GM12878 (cell line): ENCODE measurements around the gene CRX. TPM values are rescaled to one million over a fixed set of nuclear protein-coding genes. Genes with fewer than 3 reads are reported as not detected.
A peak's percentile ranks its signal among the peaks of the same experiment; 100 is the strongest.

Experiments used
- BRCA1 ChIP-seq: IDR thresholded peaks from 2 replicates; pipeline ENCODE4 v1.6.1; 2011; ENCODE audit warnings: low read depth, low read length, improper control_type of control experiment
- CBFB ChIP-seq: IDR thresholded peaks from 2 replicates; pipeline ENCODE4 v1.6.1; 2016; ENCODE audit warnings: antibody characterized with exemption, low read depth
- DPF2 ChIP-seq: fragments of 450-650 bp; IDR thresholded peaks from 2 replicates; pipeline ENCODE4 v1.6.1; 2017; ENCODE audit warnings: mild to moderate bottlenecking
- EGR1 ChIP-seq, 2 experiments: IDR thresholded peaks; 1 replicate in 1 of 2; 2 replicates in 1 of 2; pipeline ENCODE4 v1.6.1; 2011 to 2012; ENCODE audit warnings: low read depth in 2 of 2, low read length in 2 of 2, borderline replicate concordance in 1 of 2, mild to moderate bottlenecking in 1 of 2, moderate library complexity in 1 of 2
- FOS ChIP-seq: IDR thresholded peaks from 3 replicates; pipeline ENCODE4 v1.6.1; 2011; ENCODE audit warnings: borderline replicate concordance; ENCODE audit not compliant: insufficient read length; ENCODE audit errors: extremely low read depth
- HDAC6 ChIP-seq: fragments of 200-600 bp; sonication (generic); IDR thresholded peaks from one replicate; pipeline ENCODE4 v1.8.0; 2017; ENCODE audit warnings: antibody characterized with exemption; ENCODE audit not compliant: unreplicated experiment
- IKZF2 ChIP-seq, 2 experiments: fragments of 450-650 bp; IDR thresholded peaks; 2 replicates each; pipeline ENCODE4 v1.6.1; 2017; ENCODE audit warnings: mild to moderate bottlenecking in 2 of 2, moderate library complexity in 2 of 2
- IRF4 ChIP-seq: IDR thresholded peaks from 2 replicates; pipeline ENCODE4 v1.6.1; 2011; ENCODE audit warnings: low read depth, low read length
- LARP7 ChIP-seq: fragments of 450-650 bp; IDR thresholded peaks from 2 replicates; pipeline ENCODE4 v1.6.1; 2017; ENCODE audit warnings: mild to moderate bottlenecking
- MTA3 ChIP-seq: IDR thresholded peaks from 2 replicates; pipeline ENCODE4 v1.6.1; 2012; ENCODE audit warnings: low read length, inconsistent platforms, borderline replicate concordance
- NFXL1 ChIP-seq: fragments of 450-650 bp; IDR thresholded peaks from 2 replicates; pipeline ENCODE4 v1.6.1; 2017; ENCODE audit warnings: antibody characterized with exemption, mild to moderate bottlenecking, borderline replicate concordance
- NRF1 ChIP-seq: conservative IDR thresholded peaks from 2 replicates; pipeline ENCODE4 v1.6.1; 2011; ENCODE audit warnings: mild to moderate bottlenecking, low read depth, low read length, improper control_type of control experiment
- POLR2AphosphoS5 ChIP-seq: IDR thresholded peaks from 2 replicates; pipeline ENCODE4 v1.6.1; 2011; ENCODE audit warnings: mild to moderate bottlenecking, low read length, inconsistent platforms
- POU2F2 ChIP-seq: IDR thresholded peaks from 3 replicates; pipeline ENCODE4 v1.6.1; 2011; ENCODE audit warnings: low read depth, mild to moderate bottlenecking, low read length, borderline replicate concordance
- RFX5 ChIP-seq: IDR thresholded peaks from 2 replicates; pipeline ENCODE4 v1.6.1; 2011; ENCODE audit warnings: low read depth, low read length, improper control_type of control experiment
- SIN3A ChIP-seq: IDR thresholded peaks from 2 replicates; pipeline ENCODE4 v1.6.1; 2012; ENCODE audit warnings: low read depth, low read length, improper control_type of control experiment
- SIX5 ChIP-seq: IDR thresholded peaks from 2 replicates; pipeline ENCODE4 v1.6.1; 2011; ENCODE audit warnings: mild to moderate bottlenecking, low read depth, low read length, moderate library complexity; ENCODE audit not compliant: severe bottlenecking
- SP1 ChIP-seq: IDR thresholded peaks from one replicate; pipeline ENCODE4 v1.6.1; 2011; ENCODE audit warnings: low read depth, low read length
- SREBF1 ChIP-seq: IDR thresholded peaks from 2 replicates; pipeline ENCODE4 v1.6.1; 2012; ENCODE audit warnings: mild to moderate bottlenecking, low read length
- ZNF207 ChIP-seq: fragments of 450-650 bp; IDR thresholded peaks from 2 replicates; pipeline ENCODE4 v1.6.1; 2014; ENCODE audit warnings: antibody characterized with exemption, mild to moderate bottlenecking, borderline replicate concordance
- polyA plus RNA-seq, 11 experiments: library from polyadenylated mRNA; depleted of rRNA in 4 of 11; unstranded in 6 of 11; stranded (reverse) in 5 of 11; fragments of >200 nt; fragmentation: Nextera tagmentation in 4 of 11; fragmentation: Illumina TruSeq in 1 of 11; extraction: Ambion mirVana in 4 of 11; extraction: Trizol in 1 of 11; gene quantifications; 1 replicate in 1 of 11; 2 replicates in 10 of 11; pipeline versions ENCODE4 v1.2.1 to v1.2.3, GENCODE V29; 2011 to 2016; ENCODE audit warnings: inconsistent platforms in 2 of 11, missing spikeins in 2 of 11, low read depth in 1 of 11
- total RNA-seq, 4 experiments: library from RNA; depleted of rRNA in 3 of 4; stranded (reverse); fragments of >200 nt in 3 of 4; fragmentation: Illumina TruSeq in 1 of 4; extraction: Trizol in 1 of 4; gene quantifications; 2 replicates each; pipeline versions ENCODE4 v1.2.1 to v1.2.3, GENCODE V29; 2013 to 2021
- TF ChIP-seq, protein P1 (sequence below): IDR thresholded peaks from 2 replicates; pipeline ENCODE4 v1.6.1; 2012; ENCODE audit warnings: mild to moderate bottlenecking, low read depth, low read length
- TF ChIP-seq, protein P2 (sequence below): fragments of 450-650 bp; conservative IDR thresholded peaks from 2 replicates; pipeline ENCODE4 v1.6.1; 2017; ENCODE audit warnings: mild to moderate bottlenecking, moderate library complexity
- TF ChIP-seq, protein P3 (sequence below): fragments of 450-650 bp; IDR thresholded peaks from 2 replicates; pipeline ENCODE4 v1.6.1; 2017; ENCODE audit warnings: low read depth, mild to moderate bottlenecking, moderate library complexity

The CRX gene
- total and polyA plus RNA-seq, 10 of the 15 experiments (the other 5 are each of a cell fraction or from before 2014, with no cell fraction given) = not detected

DNA sequence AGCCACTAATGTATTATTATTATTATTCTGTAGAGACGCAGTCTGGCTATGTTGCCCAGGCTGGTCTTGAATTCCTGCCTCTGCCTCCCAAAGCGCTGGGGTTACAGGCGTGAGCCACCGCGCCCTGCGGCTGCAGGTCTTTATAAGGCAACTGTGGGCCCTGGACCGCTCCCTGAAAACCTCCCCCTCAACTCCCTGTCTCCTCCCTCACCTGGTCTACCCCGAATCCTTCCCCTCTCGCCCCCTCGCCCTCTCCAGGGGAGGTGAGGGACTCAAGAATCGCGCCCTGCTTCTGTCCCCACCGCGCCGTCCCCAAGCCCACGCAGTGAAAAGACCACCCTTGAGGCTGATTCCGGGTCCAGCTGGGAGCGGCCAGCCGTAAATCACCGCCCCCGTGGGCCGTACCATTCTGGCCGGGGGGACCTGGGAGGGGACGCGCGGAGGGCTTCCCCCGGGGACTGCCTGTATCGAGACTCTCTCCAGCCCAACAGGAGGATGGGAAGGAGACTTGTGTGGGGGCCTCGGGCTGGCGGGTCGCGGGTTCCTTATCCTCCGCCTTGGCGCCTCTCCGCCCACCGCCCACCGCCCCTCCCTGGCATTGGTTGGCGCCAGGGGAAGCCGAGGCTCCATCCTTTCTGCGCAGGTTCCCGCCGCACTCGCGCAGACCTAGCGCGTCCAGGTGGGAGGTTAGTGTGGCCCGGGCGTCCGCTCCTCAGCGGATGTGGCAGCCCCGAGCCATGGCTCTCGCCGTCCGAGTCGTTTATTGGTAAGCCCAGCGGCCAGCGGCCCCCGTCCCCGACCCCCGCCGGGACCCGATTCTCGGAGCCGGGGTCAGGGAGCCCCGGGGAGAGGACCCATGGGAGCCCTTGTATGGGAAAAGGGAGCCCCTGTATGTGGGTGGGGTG, 43.4 kb upstream of the CRX start, which contains the start of gene SELENOW (continued):
- no peak for TF ChIP-seq HDAC6
- peak; percentile 90 for TF ChIP-seq SP1
- peak; percentile 97 for TF ChIP-seq POLR2AphosphoS5
- TF ChIP-seq BRCA1 = peak; percentile 43; the same call in 1 of the 2 replicates
- peak; percentile 67; the same call in 1 of the 2 replicates for TF ChIP-seq LARP7
- peak; percentile 20 for TF ChIP-seq SIX5
- TF ChIP-seq SIN3A = peak; percentile 81
- TF ChIP-seq IKZF2 (IDR thresholded peaks at IDR 0.05) = peak; percentile 14 to 31; a peak in 1 of 4 replicates
- TF ChIP-seq, protein P1, sequence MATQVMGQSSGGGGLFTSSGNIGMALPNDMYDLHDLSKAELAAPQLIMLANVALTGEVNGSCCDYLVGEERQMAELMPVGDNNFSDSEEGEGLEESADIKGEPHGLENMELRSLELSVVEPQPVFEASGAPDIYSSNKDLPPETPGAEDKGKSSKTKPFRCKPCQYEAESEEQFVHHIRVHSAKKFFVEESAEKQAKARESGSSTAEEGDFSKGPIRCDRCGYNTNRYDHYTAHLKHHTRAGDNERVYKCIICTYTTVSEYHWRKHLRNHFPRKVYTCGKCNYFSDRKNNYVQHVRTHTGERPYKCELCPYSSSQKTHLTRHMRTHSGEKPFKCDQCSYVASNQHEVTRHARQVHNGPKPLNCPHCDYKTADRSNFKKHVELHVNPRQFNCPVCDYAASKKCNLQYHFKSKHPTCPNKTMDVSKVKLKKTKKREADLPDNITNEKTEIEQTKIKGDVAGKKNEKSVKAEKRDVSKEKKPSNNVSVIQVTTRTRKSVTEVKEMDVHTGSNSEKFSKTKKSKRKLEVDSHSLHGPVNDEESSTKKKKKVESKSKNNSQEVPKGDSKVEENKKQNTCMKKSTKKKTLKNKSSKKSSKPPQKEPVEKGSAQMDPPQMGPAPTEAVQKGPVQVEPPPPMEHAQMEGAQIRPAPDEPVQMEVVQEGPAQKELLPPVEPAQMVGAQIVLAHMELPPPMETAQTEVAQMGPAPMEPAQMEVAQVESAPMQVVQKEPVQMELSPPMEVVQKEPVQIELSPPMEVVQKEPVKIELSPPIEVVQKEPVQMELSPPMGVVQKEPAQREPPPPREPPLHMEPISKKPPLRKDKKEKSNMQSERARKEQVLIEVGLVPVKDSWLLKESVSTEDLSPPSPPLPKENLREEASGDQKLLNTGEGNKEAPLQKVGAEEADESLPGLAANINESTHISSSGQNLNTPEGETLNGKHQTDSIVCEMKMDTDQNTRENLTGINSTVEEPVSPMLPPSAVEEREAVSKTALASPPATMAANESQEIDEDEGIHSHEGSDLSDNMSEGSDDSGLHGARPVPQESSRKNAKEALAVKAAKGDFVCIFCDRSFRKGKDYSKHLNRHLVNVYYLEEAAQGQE = 0 out of 2 replicates have a peak, but pooled peaks have one; percentile 18
- peak; percentile 29; the same call in 1 of the 2 replicates for TF ChIP-seq RFX5
- no peak for TF ChIP-seq MTA3
- peak; percentile 72 for TF ChIP-seq DPF2
- TF ChIP-seq, protein P2, sequence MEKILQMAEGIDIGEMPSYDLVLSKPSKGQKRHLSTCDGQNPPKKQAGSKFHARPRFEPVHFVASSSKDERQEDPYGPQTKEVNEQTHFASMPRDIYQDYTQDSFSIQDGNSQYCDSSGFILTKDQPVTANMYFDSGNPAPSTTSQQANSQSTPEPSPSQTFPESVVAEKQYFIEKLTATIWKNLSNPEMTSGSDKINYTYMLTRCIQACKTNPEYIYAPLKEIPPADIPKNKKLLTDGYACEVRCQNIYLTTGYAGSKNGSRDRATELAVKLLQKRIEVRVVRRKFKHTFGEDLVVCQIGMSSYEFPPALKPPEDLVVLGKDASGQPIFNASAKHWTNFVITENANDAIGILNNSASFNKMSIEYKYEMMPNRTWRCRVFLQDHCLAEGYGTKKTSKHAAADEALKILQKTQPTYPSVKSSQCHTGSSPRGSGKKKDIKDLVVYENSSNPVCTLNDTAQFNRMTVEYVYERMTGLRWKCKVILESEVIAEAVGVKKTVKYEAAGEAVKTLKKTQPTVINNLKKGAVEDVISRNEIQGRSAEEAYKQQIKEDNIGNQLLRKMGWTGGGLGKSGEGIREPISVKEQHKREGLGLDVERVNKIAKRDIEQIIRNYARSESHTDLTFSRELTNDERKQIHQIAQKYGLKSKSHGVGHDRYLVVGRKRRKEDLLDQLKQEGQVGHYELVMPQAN = peak; percentile 78
- TF ChIP-seq, protein P3, sequence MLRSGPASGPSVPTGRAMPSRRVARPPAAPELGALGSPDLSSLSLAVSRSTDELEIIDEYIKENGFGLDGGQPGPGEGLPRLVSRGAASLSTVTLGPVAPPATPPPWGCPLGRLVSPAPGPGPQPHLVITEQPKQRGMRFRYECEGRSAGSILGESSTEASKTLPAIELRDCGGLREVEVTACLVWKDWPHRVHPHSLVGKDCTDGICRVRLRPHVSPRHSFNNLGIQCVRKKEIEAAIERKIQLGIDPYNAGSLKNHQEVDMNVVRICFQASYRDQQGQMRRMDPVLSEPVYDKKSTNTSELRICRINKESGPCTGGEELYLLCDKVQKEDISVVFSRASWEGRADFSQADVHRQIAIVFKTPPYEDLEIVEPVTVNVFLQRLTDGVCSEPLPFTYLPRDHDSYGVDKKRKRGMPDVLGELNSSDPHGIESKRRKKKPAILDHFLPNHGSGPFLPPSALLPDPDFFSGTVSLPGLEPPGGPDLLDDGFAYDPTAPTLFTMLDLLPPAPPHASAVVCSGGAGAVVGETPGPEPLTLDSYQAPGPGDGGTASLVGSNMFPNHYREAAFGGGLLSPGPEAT = peak; percentile 91
- TF ChIP-seq ZNF207 = peak; percentile 90; the same call in 1 of the 2 replicates
- TF ChIP-seq EGR1 (IDR thresholded peaks at IDR 0.05; ENCODE audit: borderline replicate concordance in 1 of 2, low read depth in 2 of 2, low read length in 2 of 2) = peak; percentile 9 to 84
- peak; percentile 62; the same call in 2 of the 3 replicates for TF ChIP-seq POU2F2
- peak; percentile 61 for TF ChIP-seq CBFB
- peak; percentile 62 for TF ChIP-seq NRF1
- no peak for TF ChIP-seq IRF4
- TF ChIP-seq FOS = no peak
- peak; percentile 95 for TF ChIP-seq SREBF1
- no peak for TF ChIP-seq NFXL1
